Measurements from ENCODE around the gene VIPAS39. TPM values are rescaled to one million over a fixed set of nuclear protein-coding genes. Genes with fewer than 3 reads are reported as not detected.

VIPAS39 gene
- total RNA-seq, 2 donors from 2014 or later: 26.7 to 29.8 TPM

GRCh38 chr14:77376771-77377501, 80.5 kb downstream of the VIPAS39 start, which contains the start of the genes SAMD15 and TMED8:
Gene SAMD15, plus strand, starts transcription at chr14:77377379. Its CDS starts 40 bp downstream, at chr14:77377419.
Gene TMED8, minus strand, starts transcription at chr14:77377094. Its CDS starts 41 bp downstream, at chr14:77377053.
- peaks cover 10% of the 10 kb centered on the region for H3K4me1 ChIP-seq (ENCODE audit: control insufficient read depth, insufficient read depth, low read length)
- peak; percentile 95 for DNase-seq
- no peaks in the 10 kb centered on the region for H3K27me3 ChIP-seq (ENCODE audit: control insufficient read depth, insufficient read depth, low read length, poor library complexity, severe bottlenecking)
- peaks cover 2% of the 10 kb centered on the region for H3K36me3 Mint-ChIP-seq (ENCODE audit: low read depth)
- peak within 1 kb of the TSS; percentile 84 for H3K27ac Mint-ChIP-seq
- H3K4me3 ChIP-seq (ENCODE audit: low read length): peak within 1 kb of the TSS; percentile 86
- peaks cover 4% of the 10 kb centered on the region for H3K27me3 Mint-ChIP-seq (ENCODE audit: insufficient read depth)
- WGBS, 2 experiments (ENCODE audit: insufficient coverage in 1 of 2, insufficient read length in 1 of 2): 0% methylated on average over 45 to 69 of the region's 69 CpGs
- no peaks in the 10 kb centered on the region for H3K9me3 ChIP-seq (ENCODE audit: control insufficient read depth, low read length)
- no peak within 1 kb of the TSS for H3K4me3 Mint-ChIP-seq
- peaks cover 37% of the 10 kb centered on the region for H3K4me1 Mint-ChIP-seq
- no peaks in the 10 kb centered on the region for H3K9me3 Mint-ChIP-seq
- H3K27ac ChIP-seq (ENCODE audit: low read depth, low read length): peak within 1 kb of the TSS; percentile 85
- H3K36me3 ChIP-seq (ENCODE audit: control insufficient read depth, insufficient read depth, low read length): no peaks in the 10 kb centered on the region
- H3K9ac ChIP-seq (ENCODE audit: extremely low read depth, low read length, poor library complexity, severe bottlenecking): peak within 1 kb of the TSS; percentile 86
- TF ChIP-seq CTCF (conservative IDR thresholded peaks at IDR 0.05): peak; percentile 48

Other genes with a start within 250 kb of the VIPAS39 start
- gene NGB, start 186.4 kb downstream of the VIPAS39 start, total RNA-seq: not detected
- 10 to 100 TPM; 58.5 to 70.6 TPM for gene POMT2, start 136.7 kb downstream of the VIPAS39 start, total RNA-seq
- 10 to 100 TPM; 38.3 to 40.4 TPM for gene GSTZ1, start 136.6 kb downstream of the VIPAS39 start, total RNA-seq
- 10 to 100 TPM; 20.5 to 27.6 TPM for gene TMED8, start 80.5 kb downstream of the VIPAS39 start, total RNA-seq
- 1 to 10 TPM; 4.3 to 5.5 TPM for gene SAMD15, start 80.2 kb downstream of the VIPAS39 start, total RNA-seq
- gene NOXRED1, start 34.1 kb downstream of the VIPAS39 start, total RNA-seq: under 1 TPM; 0.49 to 0.92 TPM
- gene AHSA1, start 492 bp upstream of the VIPAS39 start, total RNA-seq: 100 to 1,000 TPM; 151 to 178 TPM
- gene ISM2, start 41.2 kb upstream of the VIPAS39 start, total RNA-seq: 1 to 10 TPM; 1.3 to 1.6 TPM
- 10 to 100 TPM; 32.6 to 32.7 TPM for gene SPTLC2, start 159.0 kb upstream of the VIPAS39 start, total RNA-seq